HepG2 (cell line): Measurements from ENCODE around the gene MBD3L2B. TPM values are rescaled to one million over a fixed set of nuclear protein-coding genes. Genes with fewer than 3 reads are reported as not detected.

Experiments used
- HMGA1 ChIP-seq: sonication (generic); formaldehyde crosslinking; conservative IDR thresholded peaks from 2 replicates; pipeline ENCODE4 v1.4.0; 2020; ENCODE audit warnings: missing genetic modification reagents
- MAFK ChIP-seq, 2 experiments: IDR thresholded peaks in 1 of 2; conservative IDR thresholded peaks in 1 of 2; 2 replicates each; pipeline ENCODE4 v1.6.1; 2011; ENCODE audit warnings: improper control_type of control experiment in 2 of 2, low read length in 2 of 2
- MTF1 ChIP-seq: sonication (generic); formaldehyde crosslinking; IDR thresholded peaks from 2 replicates; pipeline ENCODE4 v1.5.0; 2020; ENCODE audit warnings: missing genetic modification reagents
- PAF1 ChIP-seq: IDR thresholded peaks from 2 replicates; pipeline ENCODE4 v1.6.1; 2016; ENCODE audit warnings: missing genetic modification reagents, missing compliant biosample characterization
- SIX4 ChIP-seq: sonication (generic); formaldehyde crosslinking; IDR thresholded peaks from 2 replicates; pipeline ENCODE4 v1.4.0; 2020; ENCODE audit warnings: missing genetic modification reagents
- ZBED4 ChIP-seq: sonication (generic); formaldehyde crosslinking; IDR thresholded peaks from 2 replicates; pipeline ENCODE4 v1.4.0; 2020; ENCODE audit warnings: missing genetic modification reagents, borderline replicate concordance
- ZBTB21 ChIP-seq: sonication (generic); formaldehyde crosslinking; IDR thresholded peaks from 2 replicates; pipeline ENCODE4 v1.4.0; 2020; ENCODE audit warnings: missing genetic modification reagents
- ZNF142 ChIP-seq: sonication (generic); formaldehyde crosslinking; IDR thresholded peaks from 2 replicates; pipeline ENCODE4 v1.4.0; 2020; ENCODE audit warnings: missing genetic modification reagents
- ZNF20 ChIP-seq: sonication (generic); formaldehyde crosslinking; IDR thresholded peaks from 2 replicates; pipeline ENCODE4 v1.4.0; 2020; ENCODE audit warnings: mild to moderate bottlenecking, moderate library complexity, missing genetic modification reagents
- ZNF44 ChIP-seq: sonication (generic); formaldehyde crosslinking; IDR thresholded peaks from 2 replicates; pipeline ENCODE4 v1.5.1; 2020; ENCODE audit warnings: mild to moderate bottlenecking, missing genetic modification reagents
- ZNF550 ChIP-seq: sonication (generic); formaldehyde crosslinking; IDR thresholded peaks from 2 replicates; pipeline ENCODE4 v1.4.0; 2020; ENCODE audit warnings: mild to moderate bottlenecking, missing genetic modification reagents, borderline replicate concordance
- ZNF709 ChIP-seq: sonication (generic); formaldehyde crosslinking; IDR thresholded peaks from 2 replicates; pipeline ENCODE4 v1.5.0; 2020; ENCODE audit warnings: mild to moderate bottlenecking, missing genetic modification reagents
- ZNF782 ChIP-seq: sonication (generic); formaldehyde crosslinking; IDR thresholded peaks from 2 replicates; pipeline ENCODE4 v1.4.0; 2020; ENCODE audit warnings: missing genetic modification reagents, mild to moderate bottlenecking, borderline replicate concordance
- polyA plus RNA-seq, 8 experiments: library from polyadenylated mRNA; depleted of rRNA in 3 of 8; stranded (reverse) in 7 of 8; unstranded in 1 of 8; fragments of >200 nt; fragmentation: Illumina TruSeq in 4 of 8; extraction: Trizol in 4 of 8; gene quantifications; 2 replicates each; pipeline versions ENCODE4 v1.2.1 to v1.2.3, GENCODE V29; 2011 to 2016; ENCODE audit warnings: low read depth in 4 of 8, missing spikeins in 1 of 8, mixed read lengths in 1 of 8; ENCODE audit not compliant: insufficient read depth in 1 of 8
- total RNA-seq, 5 experiments: library from RNA; depleted of rRNA; stranded (reverse); fragments of >200 nt; fragmentation: Illumina TruSeq; extraction: Trizol; gene quantifications; 2 replicates each; pipeline ENCODE4 v1.2.3, GENCODE V29; 2016; ENCODE audit warnings: low read depth in 1 of 5
- TF ChIP-seq, protein P1 (sequence below): sonication (generic); formaldehyde crosslinking; IDR thresholded peaks from 2 replicates; pipeline ENCODE4 v1.5.0; 2020; ENCODE audit warnings: missing genetic modification reagents
- TF ChIP-seq, protein P2 (sequence below): sonication (generic); formaldehyde crosslinking; IDR thresholded peaks from 2 replicates; pipeline ENCODE4 v1.4.0; 2020; ENCODE audit warnings: mild to moderate bottlenecking, missing genetic modification reagents

The MBD3L2B gene
- total and polyA plus RNA-seq, 2 of the 13 experiments (the other 11 are each of a cell fraction or from before 2014, with no cell fraction given) = not detected

- TF ChIP-seq ZBED4 (CRISPR knock-in tag) (no peak), MAFK (conservative IDR thresholded peaks at IDR 0.05 in 1 of 2, IDR thresholded peaks at IDR 0.05 in 1 of 2; ENCODE audit: low read length in 2 of 2) (no peak), ZNF550 (CRISPR knock-in tag) (no peak), ZNF782 (CRISPR knock-in tag) (no peak), ZNF709 (CRISPR knock-in tag) (peak; percentile 65; the same call in 1 of the 2 replicates), SIX4 (CRISPR knock-in tag) (peak; percentile 27; the same call in 1 of the 2 replicates), PAF1 (CRISPR knock-in tag) (no peak), ZBTB21 (CRISPR knock-in tag) (peak; percentile 27; the same call in 1 of the 2 replicates), ZNF142 (CRISPR knock-in tag) (0 out of 2 replicates have a peak, but pooled peaks have one; percentile 24), ZNF20 (CRISPR knock-in tag) (peak; percentile 49; the same call in 1 of the 2 replicates), ZNF44 (CRISPR knock-in tag) (peak; percentile 51; the same call in 1 of the 2 replicates), HMGA1 (CRISPR knock-in tag) (no peak), MTF1 (CRISPR knock-in tag) (no peak)
- TF ChIP-seq, protein P1, sequence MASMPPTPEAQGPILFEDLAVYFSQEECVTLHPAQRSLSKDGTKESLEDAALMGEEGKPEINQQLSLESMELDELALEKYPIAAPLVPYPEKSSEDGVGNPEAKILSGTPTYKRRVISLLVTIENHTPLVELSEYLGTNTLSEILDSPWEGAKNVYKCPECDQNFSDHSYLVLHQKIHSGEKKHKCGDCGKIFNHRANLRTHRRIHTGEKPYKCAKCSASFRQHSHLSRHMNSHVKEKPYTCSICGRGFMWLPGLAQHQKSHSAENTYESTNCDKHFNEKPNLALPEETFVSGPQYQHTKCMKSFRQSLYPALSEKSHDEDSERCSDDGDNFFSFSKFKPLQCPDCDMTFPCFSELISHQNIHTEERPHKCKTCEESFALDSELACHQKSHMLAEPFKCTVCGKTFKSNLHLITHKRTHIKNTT (CRISPR knock-in tag) = no peak
- TF ChIP-seq, protein P2, sequence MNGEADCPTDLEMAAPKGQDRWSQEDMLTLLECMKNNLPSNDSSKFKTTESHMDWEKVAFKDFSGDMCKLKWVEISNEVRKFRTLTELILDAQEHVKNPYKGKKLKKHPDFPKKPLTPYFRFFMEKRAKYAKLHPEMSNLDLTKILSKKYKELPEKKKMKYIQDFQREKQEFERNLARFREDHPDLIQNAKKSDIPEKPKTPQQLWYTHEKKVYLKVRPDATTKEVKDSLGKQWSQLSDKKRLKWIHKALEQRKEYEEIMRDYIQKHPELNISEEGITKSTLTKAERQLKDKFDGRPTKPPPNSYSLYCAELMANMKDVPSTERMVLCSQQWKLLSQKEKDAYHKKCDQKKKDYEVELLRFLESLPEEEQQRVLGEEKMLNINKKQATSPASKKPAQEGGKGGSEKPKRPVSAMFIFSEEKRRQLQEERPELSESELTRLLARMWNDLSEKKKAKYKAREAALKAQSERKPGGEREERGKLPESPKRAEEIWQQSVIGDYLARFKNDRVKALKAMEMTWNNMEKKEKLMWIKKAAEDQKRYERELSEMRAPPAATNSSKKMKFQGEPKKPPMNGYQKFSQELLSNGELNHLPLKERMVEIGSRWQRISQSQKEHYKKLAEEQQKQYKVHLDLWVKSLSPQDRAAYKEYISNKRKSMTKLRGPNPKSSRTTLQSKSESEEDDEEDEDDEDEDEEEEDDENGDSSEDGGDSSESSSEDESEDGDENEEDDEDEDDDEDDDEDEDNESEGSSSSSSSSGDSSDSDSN (CRISPR knock-in tag) = peak; percentile 45
Measured at GRCh38 chr19:7069042-7069903, 48.0 kb upstream of the MBD3L2B start, which contains the start of gene ZNF557 (continued).
